NCI-H345 (cell line): ENCODE data around the gene ADAM12.

Source experiments
- DNase-seq: peaks from one replicate; lab custom pipeline; 2025; lab: John Stamatoyannopoulos, UW

The ADAM12 gene

GRCh38 chr10:126137562-126138221 is 250.6 kb downstream of the ADAM12 start:
- no peak for DNase-seq

GRCh38 chr10:126135941-126136595 is 252.2 kb downstream of the ADAM12 start:
- DNase-seq: no peak

- no peak for DNase-seq
These were observed 253.1 kb downstream of the ADAM12 start for GRCh38 chr10:126135177-126135576.

GRCh38 chr10:126133906-126134656 is 254.2 kb downstream of the ADAM12 start:
- no peak for DNase-seq

GRCh38 chr10:126133082-126133620 is 255.1 kb downstream of the ADAM12 start:
- no peak for DNase-seq

GRCh38 chr10:126131341-126131740 is 256.9 kb downstream of the ADAM12 start:
- no peak for DNase-seq

- DNase-seq: no peak
These were observed 258.0 kb downstream of the ADAM12 start for GRCh38 chr10:126130271-126130710.

GRCh38 chr10:126129026-126129425 is 259.3 kb downstream of the ADAM12 start:
- DNase-seq: no peak

GRCh38 chr10:126128581-126128980 is 259.7 kb downstream of the ADAM12 start:
- no peak for DNase-seq

- DNase-seq: no peak
These were observed 260.7 kb downstream of the ADAM12 start for GRCh38 chr10:126127481-126128029.

- DNase-seq: no peak
These were observed 261.4 kb downstream of the ADAM12 start for GRCh38 chr10:126126866-126127265.

GRCh38 chr10:126126023-126126422 is 262.3 kb downstream of the ADAM12 start:
- no peak for DNase-seq

- DNase-seq: no peak
These were observed 263.5 kb downstream of the ADAM12 start for GRCh38 chr10:126124668-126125349.

GRCh38 chr10:126124046-126124445 is 264.2 kb downstream of the ADAM12 start:
- no peak for DNase-seq

GRCh38 chr10:126123466-126123865 is 264.8 kb downstream of the ADAM12 start:
- no peak for DNase-seq

GRCh38 chr10:126122881-126123280 is 265.4 kb downstream of the ADAM12 start:
- no peak for DNase-seq

GRCh38 chr10:126119599-126119998 is 268.7 kb downstream of the ADAM12 start:
- no peak for DNase-seq

- no peak for DNase-seq
These were observed 269.8 kb downstream of the ADAM12 start for GRCh38 chr10:126118476-126118875.

GRCh38 chr10:126117196-126117595 is 271.1 kb downstream of the ADAM12 start:
- no peak for DNase-seq

- DNase-seq: no peak
These were observed 272.4 kb downstream of the ADAM12 start for GRCh38 chr10:126115886-126116285.

GRCh38 chr10:126114884-126115555 is 273.3 kb downstream of the ADAM12 start:
- DNase-seq: no peak
